ENCODE data around the gene RPS23.

- TF ChIP-seq, protein P1, sequence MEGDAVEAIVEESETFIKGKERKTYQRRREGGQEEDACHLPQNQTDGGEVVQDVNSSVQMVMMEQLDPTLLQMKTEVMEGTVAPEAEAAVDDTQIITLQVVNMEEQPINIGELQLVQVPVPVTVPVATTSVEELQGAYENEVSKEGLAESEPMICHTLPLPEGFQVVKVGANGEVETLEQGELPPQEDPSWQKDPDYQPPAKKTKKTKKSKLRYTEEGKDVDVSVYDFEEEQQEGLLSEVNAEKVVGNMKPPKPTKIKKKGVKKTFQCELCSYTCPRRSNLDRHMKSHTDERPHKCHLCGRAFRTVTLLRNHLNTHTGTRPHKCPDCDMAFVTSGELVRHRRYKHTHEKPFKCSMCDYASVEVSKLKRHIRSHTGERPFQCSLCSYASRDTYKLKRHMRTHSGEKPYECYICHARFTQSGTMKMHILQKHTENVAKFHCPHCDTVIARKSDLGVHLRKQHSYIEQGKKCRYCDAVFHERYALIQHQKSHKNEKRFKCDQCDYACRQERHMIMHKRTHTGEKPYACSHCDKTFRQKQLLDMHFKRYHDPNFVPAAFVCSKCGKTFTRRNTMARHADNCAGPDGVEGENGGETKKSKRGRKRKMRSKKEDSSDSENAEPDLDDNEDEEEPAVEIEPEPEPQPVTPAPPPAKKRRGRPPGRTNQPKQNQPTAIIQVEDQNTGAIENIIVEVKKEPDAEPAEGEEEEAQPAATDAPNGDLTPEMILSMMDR (IDR thresholded peaks at IDR 0.05) = no peak
- TF ChIP-seq TCF7L2 (IDR thresholded peaks at IDR 0.05; ENCODE audit: low read depth, low read length) (no peak), POLR2AphosphoS5 (IDR thresholded peaks at IDR 0.05; ENCODE audit: low read depth, low read length) (no peak)
Observed at GRCh38 chr5:82313016-82313415, 34.9 kb upstream of the RPS23 start.

Measured in Panc1 (cell line).